Left ventricle myocardium superior (tissue), 1 donor: ENCODE results near the gene NCAM2. TPM values are rescaled to one million over a fixed set of nuclear protein-coding genes. Genes with fewer than 3 reads are reported as not detected.

Source experiments
- ATAC-seq: fragments of 200-7000 bp; cut with Tn5 transposase; one replicate; pipeline ENCODE4 v1.9.1; 2020; ENCODE audit warnings: mild to moderate bottlenecking, moderate library complexity
- DNase-seq: peaks from one replicate; pipeline ENCODE4 v3.0.0-alpha.2; 2020
- intact Hi-C: fragments of 100-400 bp; cut with micrococcal nuclease; formaldehyde crosslinking; loops from one replicate; pipeline ENCODE4 v1.11.0; 2022
- total RNA-seq: library from RNA; stranded (reverse); fragmentation: NEBNext Ultra II Directional; extraction: Animal tissue kit (Norgen Biotek cat#: 25700); gene quantifications from one replicate; pipeline ENCODE4 v1.2.1, GENCODE V29; 2021
- donor health status: DM: no; HTN: yes; CAD: no; lungs with severe emphysema.

NCAM2 gene
- total RNA-seq, 1 donor from 2014 or later: 4.4 TPM

- intact Hi-C loops: no loop called here
- DNase-seq (no peak), ATAC-seq (no peak)
Observed at GRCh38 chr21:21262048-21262447, 263.8 kb downstream of the NCAM2 start.

GRCh38 chr21:21268061-21268471 lies 269.9 kb downstream of the NCAM2 start:
- DNase-seq: no peak
- ATAC-seq: no peak
- intact Hi-C loops: no loop called here

- intact Hi-C loops: no loop called here
- ATAC-seq: no peak
- no peak for DNase-seq
Observed at GRCh38 chr21:21268885-21269284, 270.7 kb downstream of the NCAM2 start.

- DNase-seq: no peak
- intact Hi-C loops: no loop called here
- ATAC-seq: no peak
Observed at GRCh38 chr21:21279193-21279901, 281.1 kb downstream of the NCAM2 start.

GRCh38 chr21:21283810-21284209 lies 285.6 kb downstream of the NCAM2 start:
- intact Hi-C loops: no loop called here
- ATAC-seq (no peak), DNase-seq (no peak)

GRCh38 chr21:21286170-21286798 lies 288.1 kb downstream of the NCAM2 start:
- intact Hi-C loops: no loop called here
- DNase-seq: no peak
- no peak for ATAC-seq

- intact Hi-C loops: no loop called here
- no peak for DNase-seq
- ATAC-seq: no peak
Observed at GRCh38 chr21:21290751-21291150, 292.5 kb downstream of the NCAM2 start.

- ATAC-seq (no peak), DNase-seq (no peak)
- intact Hi-C loops: no loop called here
Observed at GRCh38 chr21:21291883-21292569, 293.8 kb downstream of the NCAM2 start.

GRCh38 chr21:21295303-21295702 lies 297.1 kb downstream of the NCAM2 start:
- intact Hi-C loops: no loop called here
- ATAC-seq: no peak
- DNase-seq: no peak

GRCh38 chr21:21297211-21297610 lies 299.0 kb downstream of the NCAM2 start:
- ATAC-seq: no peak
- intact Hi-C loops: no loop called here
- no peak for DNase-seq

- ATAC-seq (no peak), DNase-seq (no peak)
- intact Hi-C loops: no loop called here
Observed at GRCh38 chr21:21301013-21301412, 302.8 kb downstream of the NCAM2 start.

GRCh38 chr21:21309510-21309909 lies 311.3 kb downstream of the NCAM2 start:
- ATAC-seq (no peak), DNase-seq (no peak)

GRCh38 chr21:21324297-21324696 lies 326.1 kb downstream of the NCAM2 start:
- no peak for DNase-seq
- no peak for ATAC-seq
- intact Hi-C loops: no loop called here

More at GRCh38 chr21:21309510-21309909, 311.3 kb downstream of the NCAM2 start:
- intact Hi-C loops: no loop called here

- DNase-seq (no peak), ATAC-seq (no peak)
- intact Hi-C loops: no loop called here
Observed at GRCh38 chr21:21332492-21332891, 334.3 kb downstream of the NCAM2 start.

GRCh38 chr21:21341041-21341440 lies 342.8 kb downstream of the NCAM2 start:
- ATAC-seq (no peak), DNase-seq (no peak)
- intact Hi-C loops: no loop called here

GRCh38 chr21:21345296-21345695 lies 347.1 kb downstream of the NCAM2 start:
- DNase-seq: no peak
- no peak for ATAC-seq
- intact Hi-C loops: no loop called here

- intact Hi-C loops: no loop called here
- ATAC-seq: no peak
- no peak for DNase-seq
Observed at GRCh38 chr21:21345872-21346271, 347.7 kb downstream of the NCAM2 start.

- ATAC-seq (no peak), DNase-seq (no peak)
- intact Hi-C loops: no loop called here
Observed at GRCh38 chr21:21366277-21366676, 368.1 kb downstream of the NCAM2 start.

- no peak for ATAC-seq
- DNase-seq: no peak
- intact Hi-C loops: no loop called here
Observed at GRCh38 chr21:21367583-21367982, 369.4 kb downstream of the NCAM2 start.

GRCh38 chr21:21373969-21374368 lies 375.8 kb downstream of the NCAM2 start:
- no peak for ATAC-seq
- intact Hi-C loops: no loop called here
- no peak for DNase-seq

- no peak for ATAC-seq
- intact Hi-C loops: no loop called here
- DNase-seq: no peak
Observed at GRCh38 chr21:21383126-21383525, 384.9 kb downstream of the NCAM2 start.
